PC-3 (cell line): ENCODE measurements around the gene ADGRV1.

Experiments
- CTCF ChIP-seq: fragments of 300-600 bp; sonication (generic); conservative IDR thresholded peaks from 2 replicates; pipeline ENCODE4 v1.5.1; 2017; ENCODE audit warnings: antibody characterized with exemption, low read depth, mild to moderate bottlenecking, low read length
- EZH2 ChIP-seq: fragments of 300-600 bp; sonication (generic); IDR thresholded peaks from one replicate; pipeline ENCODE4 v1.6.1; 2017; ENCODE audit warnings: antibody characterized with exemption, mild to moderate bottlenecking, low read length; ENCODE audit not compliant: unreplicated experiment

- TF ChIP-seq CTCF (no peak), EZH2 (no peak)
Observed at GRCh38 chr5:90807496-90807895, 248.9 kb downstream of the ADGRV1 start.
